Measurements from ENCODE around the gene ZSWIM5. TPM values are rescaled to one million over a fixed set of nuclear protein-coding genes. Genes with fewer than 3 reads are reported as not detected.

ZSWIM5 gene
- total and polyA plus RNA-seq, 4 donors: 0.25 to 2.8 (median 1.7) TPM

GRCh38 chr1:45213892-45214291, 7.5 kb upstream of the ZSWIM5 start:
- intact Hi-C loops (cut with DNase I): no loop called here
- ATAC-seq (ENCODE audit: low FRiP score): no peak
- H3K27ac ChIP-seq (ENCODE audit: low read depth in 1 of 2, low read length in 2 of 2): no peak overlapping the region

GRCh38 chr1:45211076-45211475, 4.7 kb upstream of the ZSWIM5 start:
- 75 to 79% methylated on average over 3 of the region's 3 CpGs for WGBS, 2 donors
- no peaks in the 10 kb centered on the region for H3K27me3 ChIP-seq (ENCODE audit: control insufficient read depth in 1 of 2, insufficient read depth in 2 of 2, low read length in 1 of 2)

More at GRCh38 chr1:45213892-45214291, 7.5 kb upstream of the ZSWIM5 start:
- no peak for DNase-seq
- Histone ChIP-seq H3K4me3 (ENCODE audit: low read length in 2 of 2) (no peak overlapping the region), H3K4me1 (ENCODE audit: control insufficient read depth in 1 of 2, insufficient read depth in 2 of 2, low read length in 2 of 2) (no peaks in the 10 kb centered on the region), H3K9me3 (ENCODE audit: control insufficient read depth, low read length) (no peaks in the 10 kb centered on the region), H3K27me3 (ENCODE audit: control insufficient read depth in 1 of 2, insufficient read depth in 2 of 2, low read length in 1 of 2) (no peaks in the 10 kb centered on the region), H3K36me3 (ENCODE audit: control insufficient read depth in 1 of 2, insufficient read depth in 2 of 2, low read length in 1 of 2) (no peaks in the 10 kb centered on the region)
- 88 to 96% methylated on average over 1 of the region's 1 CpG for WGBS, 2 donors

GRCh38 chr1:45206808-45207623, 611 bp upstream of the ZSWIM5 start:
- WGBS, 2 donors: 6 to 7% methylated on average over 18 of the region's 18 CpGs
- ATAC-seq (ENCODE audit: low FRiP score): no peak
- intact Hi-C loops (cut with DNase I): loop anchor here (10.0 kb wide), 2 partner anchors 58 to 98 kb away; no protein-coding TSS in a partner anchor
- Histone ChIP-seq H3K27me3 (ENCODE audit: control insufficient read depth in 1 of 2, insufficient read depth in 2 of 2, low read length in 1 of 2) (no peaks in the 10 kb centered on the region), H3K4me3 (ENCODE audit: low read length in 2 of 2) (peak overlapping the region; percentile 58 to 75), H3K4me1 (ENCODE audit: control insufficient read depth in 1 of 2, insufficient read depth in 2 of 2, low read length in 2 of 2) (no peaks in the 10 kb centered on the region), H3K27ac (ENCODE audit: low read depth in 1 of 2, low read length in 2 of 2) (peak overlapping the region; percentile 41 to 51), H3K9me3 (ENCODE audit: control insufficient read depth, low read length) (no peaks in the 10 kb centered on the region), H3K36me3 (ENCODE audit: control insufficient read depth in 1 of 2, insufficient read depth in 2 of 2, low read length in 1 of 2) (no peaks in the 10 kb centered on the region)
- no peak for DNase-seq

More at GRCh38 chr1:45211076-45211475, 4.7 kb upstream of the ZSWIM5 start:
- Histone ChIP-seq H3K4me3 (ENCODE audit: low read length in 2 of 2) (no peak overlapping the region), H3K27ac (ENCODE audit: low read depth in 1 of 2, low read length in 2 of 2) (no peak overlapping the region), H3K9me3 (ENCODE audit: control insufficient read depth, low read length) (no peaks in the 10 kb centered on the region), H3K4me1 (ENCODE audit: control insufficient read depth in 1 of 2, insufficient read depth in 2 of 2, low read length in 2 of 2) (no peaks in the 10 kb centered on the region), H3K36me3 (ENCODE audit: control insufficient read depth in 1 of 2, insufficient read depth in 2 of 2, low read length in 1 of 2) (no peaks in the 10 kb centered on the region)
- DNase-seq (no peak), ATAC-seq (ENCODE audit: low FRiP score) (no peak)
- intact Hi-C loops (cut with DNase I): no loop called here

GRCh38 chr1:45205011-45205909, 1.1 kb downstream of the ZSWIM5 start:
- Histone ChIP-seq H3K36me3 (ENCODE audit: control insufficient read depth in 1 of 2, insufficient read depth in 2 of 2, low read length in 1 of 2) (no peaks in the 10 kb centered on the region), H3K4me1 (ENCODE audit: control insufficient read depth in 1 of 2, insufficient read depth in 2 of 2, low read length in 2 of 2) (no peaks in the 10 kb centered on the region), H3K9me3 (ENCODE audit: control insufficient read depth, low read length) (no peaks in the 10 kb centered on the region), H3K27ac (ENCODE audit: low read depth in 1 of 2, low read length in 2 of 2) (peak overlapping the region in 1 of 2 donors; percentile 12), H3K27me3 (ENCODE audit: control insufficient read depth in 1 of 2, insufficient read depth in 2 of 2, low read length in 1 of 2) (no peaks in the 10 kb centered on the region), H3K4me3 (ENCODE audit: low read length in 2 of 2) (peak overlapping the region; percentile 58 to 75)
- ATAC-seq (ENCODE audit: low FRiP score): peak; percentile 60
- DNase-seq: peak; percentile 56 to 83
- 3 to 5% methylated on average over 17 to 43 of the region's 43 CpGs for WGBS, 2 donors
- intact Hi-C loops (cut with DNase I): loop anchor here (10.0 kb wide), 2 partner anchors 60 to 100 kb away; no protein-coding TSS in a partner anchor

- no peak for ATAC-seq (ENCODE audit: low FRiP score)
- Histone ChIP-seq H3K4me1 (ENCODE audit: control insufficient read depth in 1 of 2, insufficient read depth in 2 of 2, low read length in 2 of 2) (no peaks in the 10 kb centered on the region), H3K9me3 (ENCODE audit: control insufficient read depth, low read length) (no peaks in the 10 kb centered on the region), H3K27ac (ENCODE audit: low read depth in 1 of 2, low read length in 2 of 2) (no peak overlapping the region), H3K36me3 (ENCODE audit: control insufficient read depth in 1 of 2, insufficient read depth in 2 of 2, low read length in 1 of 2) (no peaks in the 10 kb centered on the region), H3K27me3 (ENCODE audit: control insufficient read depth in 1 of 2, insufficient read depth in 2 of 2, low read length in 1 of 2) (no peaks in the 10 kb centered on the region), H3K4me3 (ENCODE audit: low read length in 2 of 2) (no peak overlapping the region)
- intact Hi-C loops (cut with DNase I): loop anchor here (10.0 kb wide), 2 partner anchors 64 to 104 kb away; no protein-coding TSS in a partner anchor
- WGBS, 2 donors: 83 to 89% methylated on average over 3 of the region's 3 CpGs
- DNase-seq: no peak
Observed at GRCh38 chr1:45200906-45201500, 5.4 kb downstream of the ZSWIM5 start.

GRCh38 chr1:45200435-45200834, 6.0 kb downstream of the ZSWIM5 start:
- Histone ChIP-seq H3K9me3 (ENCODE audit: control insufficient read depth, low read length) (no peaks in the 10 kb centered on the region), H3K4me1 (ENCODE audit: control insufficient read depth in 1 of 2, insufficient read depth in 2 of 2, low read length in 2 of 2) (no peaks in the 10 kb centered on the region), H3K4me3 (ENCODE audit: low read length in 2 of 2) (no peak overlapping the region), H3K27ac (ENCODE audit: low read depth in 1 of 2, low read length in 2 of 2) (no peak overlapping the region), H3K27me3 (ENCODE audit: control insufficient read depth in 1 of 2, insufficient read depth in 2 of 2, low read length in 1 of 2) (no peaks in the 10 kb centered on the region), H3K36me3 (ENCODE audit: control insufficient read depth in 1 of 2, insufficient read depth in 2 of 2, low read length in 1 of 2) (no peaks in the 10 kb centered on the region)
- ATAC-seq (ENCODE audit: low FRiP score) (no peak), DNase-seq (no peak)
- intact Hi-C loops (cut with DNase I): loop anchor here (10.0 kb wide), 2 partner anchors 64 to 104 kb away; no protein-coding TSS in a partner anchor

GRCh38 chr1:45198185-45198584, 8.2 kb downstream of the ZSWIM5 start:
- WGBS, 2 donors: 25 to 44% methylated on average over 2 of the region's 2 CpGs
- Histone ChIP-seq H3K36me3 (ENCODE audit: control insufficient read depth in 1 of 2, insufficient read depth in 2 of 2, low read length in 1 of 2) (no peaks in the 10 kb centered on the region), H3K27me3 (ENCODE audit: control insufficient read depth in 1 of 2, insufficient read depth in 2 of 2, low read length in 1 of 2) (no peaks in the 10 kb centered on the region), H3K9me3 (ENCODE audit: control insufficient read depth, low read length) (no peaks in the 10 kb centered on the region), H3K4me3 (ENCODE audit: low read length in 2 of 2) (no peak overlapping the region), H3K4me1 (ENCODE audit: control insufficient read depth in 1 of 2, insufficient read depth in 2 of 2, low read length in 2 of 2) (no peaks in the 10 kb centered on the region), H3K27ac (ENCODE audit: low read depth in 1 of 2, low read length in 2 of 2) (no peak overlapping the region)
- no peak for ATAC-seq (ENCODE audit: low FRiP score)
- intact Hi-C loops (cut with DNase I): no loop called here
- no peak for DNase-seq

- ATAC-seq (ENCODE audit: low FRiP score) (no peak), DNase-seq (no peak)
- Histone ChIP-seq H3K36me3 (ENCODE audit: control insufficient read depth in 1 of 2, insufficient read depth in 2 of 2, low read length in 1 of 2) (no peaks in the 10 kb centered on the region), H3K27ac (ENCODE audit: low read depth in 1 of 2, low read length in 2 of 2) (no peak overlapping the region), H3K4me3 (ENCODE audit: low read length in 2 of 2) (no peak overlapping the region), H3K9me3 (ENCODE audit: control insufficient read depth, low read length) (no peaks in the 10 kb centered on the region), H3K27me3 (ENCODE audit: control insufficient read depth in 1 of 2, insufficient read depth in 2 of 2, low read length in 1 of 2) (no peaks in the 10 kb centered on the region), H3K4me1 (ENCODE audit: control insufficient read depth in 1 of 2, insufficient read depth in 2 of 2, low read length in 2 of 2) (no peaks in the 10 kb centered on the region)
- intact Hi-C loops (cut with DNase I): no loop called here
Observed at GRCh38 chr1:45196863-45197262, 9.5 kb downstream of the ZSWIM5 start.

Data from aorta (tissue), 5 donors.